Astrocyte of the cerebellum (primary cell): Measurements from ENCODE around the gene ANKRD33B.
"Not testable (repeated sequence)": the region's sequence is repeated elsewhere in the genome, so short reads cannot be mapped to it uniquely, and the experiment has no call there.

ENCODE experiments used
- DNase-seq: peaks from one replicate; pipeline ENCODE4 v3.0.0-alpha.2; 2011; ENCODE audit warnings: low read depth
- H3K4me3 ChIP-seq: 2 replicates; pipeline ENCODE4 v1.5.1; 2011; ENCODE audit warnings: mild to moderate bottlenecking, low read depth, low read length, moderate library complexity
- CTCF ChIP-seq: IDR thresholded peaks from 2 replicates; pipeline ENCODE4 v1.5.1; 2012; ENCODE audit warnings: low read length, low read depth, moderate library complexity, mild to moderate bottlenecking; ENCODE audit errors: missing control alignments
- in situ Hi-C: cut with HindIII; loops from 2 replicates; pipeline ENCODE4 v1.10.0; 2017; ENCODE audit warnings: low sequenced_read_pairs

The ANKRD33B gene

GRCh38 chr5:10660720-10661387, 97.0 kb downstream of the ANKRD33B start:
- no peak for DNase-seq
- no peak for TF ChIP-seq CTCF
- in situ Hi-C loops: no loop called here
- H3K4me3 ChIP-seq: no peak overlapping the region

DNA sequence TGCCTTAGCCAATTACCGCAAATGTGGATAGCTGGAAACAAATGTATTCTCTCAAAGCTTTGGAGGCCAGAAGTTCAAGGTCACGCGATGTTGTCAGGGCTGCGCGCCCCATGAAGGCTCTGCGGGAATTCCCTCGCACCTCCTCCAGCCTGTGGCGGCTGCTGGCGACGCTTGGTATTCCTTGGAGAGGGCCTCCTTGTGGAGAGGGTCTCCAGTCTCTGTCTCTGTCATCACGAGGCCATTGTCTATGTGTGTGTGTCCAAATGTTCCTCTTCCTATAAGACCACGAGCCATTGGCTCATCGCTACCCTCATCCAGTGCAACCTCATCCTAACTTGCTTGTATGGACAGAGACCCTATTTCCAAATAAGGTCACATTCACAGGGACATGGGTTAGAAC, 97.5 kb downstream of the ANKRD33B start:
- no peak overlapping the region for H3K4me3 ChIP-seq
- in situ Hi-C loops: no loop called here
- no peak for DNase-seq
- TF ChIP-seq CTCF: no peak

- H3K4me3 ChIP-seq: no peak overlapping the region
- in situ Hi-C loops: no loop called here
- TF ChIP-seq CTCF: no peak
- DNase-seq: no peak
Measured at GRCh38 chr5:10662083-10662482, 98.2 kb downstream of the ANKRD33B start.

- in situ Hi-C loops: no loop called here
- TF ChIP-seq CTCF: no peak
Measured at GRCh38 chr5:10662661-10663488, 99.0 kb downstream of the ANKRD33B start.

DNA sequence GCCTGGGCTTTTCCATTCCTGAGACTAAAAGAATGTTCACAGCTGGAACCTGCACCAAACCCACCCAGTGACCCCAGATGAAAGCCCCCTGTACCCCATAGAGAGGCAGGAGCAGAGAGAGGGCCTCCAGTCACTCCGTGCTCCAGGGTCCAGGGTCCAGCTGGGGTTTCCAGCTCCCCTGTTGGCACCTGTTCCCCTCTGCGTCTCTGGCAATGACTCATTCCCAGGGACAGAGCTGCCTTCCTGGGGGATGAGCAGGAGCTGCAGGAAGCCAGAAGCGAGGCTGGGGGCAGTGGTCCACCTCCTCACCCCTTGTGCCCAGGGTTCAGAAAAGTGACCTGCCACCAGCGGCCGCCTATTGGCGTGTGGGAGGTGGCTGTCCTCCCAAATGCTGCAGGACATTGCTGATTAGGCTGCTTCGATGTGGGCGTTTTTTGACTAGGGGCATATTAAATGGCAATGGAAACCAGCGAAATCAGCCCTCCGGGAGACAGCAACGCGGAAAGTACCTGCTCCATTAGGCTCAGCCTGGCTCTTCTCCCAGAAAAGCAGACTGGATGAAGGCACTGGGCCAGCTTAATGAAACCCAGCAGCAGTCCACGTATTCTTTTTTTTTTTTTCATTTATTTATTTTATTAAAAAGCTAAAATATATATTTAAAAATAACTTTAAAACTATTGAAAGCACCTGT, 99.8 kb downstream of the ANKRD33B start:
- H3K4me3 ChIP-seq: no peak overlapping the region
- TF ChIP-seq CTCF: no peak
- peak; percentile 70 for DNase-seq
- in situ Hi-C loops: no loop called here

More at GRCh38 chr5:10662661-10663488, 99.0 kb downstream of the ANKRD33B start:
- no peak overlapping the region for H3K4me3 ChIP-seq
- DNase-seq: no peak

DNA sequence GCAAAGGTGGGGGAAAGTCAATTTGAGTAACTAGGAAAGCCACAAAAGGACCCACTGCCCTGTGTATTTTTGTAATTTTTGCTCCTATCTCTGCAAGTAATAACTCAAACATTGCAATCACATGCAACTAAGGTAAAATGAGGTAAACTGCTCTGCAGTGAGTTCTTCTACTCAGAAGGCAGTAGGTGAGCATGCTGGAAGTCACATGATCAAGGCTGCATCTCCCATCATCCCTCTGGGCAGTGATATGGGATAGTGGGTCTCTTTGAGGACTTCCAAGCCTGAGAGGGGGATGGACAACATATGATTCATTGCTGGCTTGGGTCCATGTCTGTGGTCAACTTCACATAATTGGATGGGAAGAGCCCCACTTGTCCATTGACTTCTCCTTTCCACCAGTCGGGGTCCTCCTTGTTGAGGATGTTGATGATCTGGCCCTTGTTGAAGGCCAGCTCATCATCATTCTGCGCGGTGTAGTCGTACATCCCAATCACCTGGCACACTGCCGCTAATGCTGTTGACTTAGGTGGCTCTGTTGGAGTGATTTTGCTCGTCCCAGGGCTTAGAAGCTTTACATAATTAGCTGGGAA, 100.4 kb downstream of the ANKRD33B start:
- H3K4me3 ChIP-seq, in situ Hi-C loops: not testable (repeated sequence)
- peak; percentile 34 for DNase-seq

DNA sequence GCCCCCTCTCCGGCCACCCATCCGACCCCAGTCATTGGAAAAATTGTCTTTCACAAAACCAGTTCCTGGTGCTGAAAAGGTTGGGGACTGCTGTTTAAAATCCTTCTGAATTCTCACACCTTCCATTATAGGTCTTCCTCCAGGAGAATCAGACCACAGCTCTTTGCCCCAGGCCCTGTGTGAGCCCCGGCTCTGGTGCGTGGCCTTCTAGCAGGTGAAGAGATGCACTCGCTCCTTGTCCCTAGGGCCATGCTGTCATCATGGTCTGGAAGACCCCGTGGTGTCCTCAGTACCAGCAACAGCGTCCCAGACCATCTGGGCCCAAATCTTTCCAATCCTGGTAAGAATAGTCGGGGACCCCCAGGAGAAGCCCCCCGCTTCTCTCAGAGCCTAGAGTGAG, 101.9 kb downstream of the ANKRD33B start:
- H3K4me3 ChIP-seq: no peak overlapping the region

More for the DNA sequence above, 101.9 kb downstream of the ANKRD33B start:
- no peak for TF ChIP-seq CTCF
- DNase-seq: no peak
- in situ Hi-C loops: loop anchor here (5.0 kb wide), 1 partner anchor 213 kb away; no protein-coding TSS in a partner anchor
